Endodermal cell (in vitro differentiated cells): ENCODE data around the gene IRX2. TPM values are rescaled to one million over a fixed set of nuclear protein-coding genes. Genes with fewer than 3 reads are reported as not detected.

Source experiments
- DNase-seq: peaks from one replicate; pipeline ENCODE4 v3.0.0-alpha.2; 2017
- H3K27ac ChIP-seq: 2 replicates; pipeline ENCODE4 v1.5.1; 2013; ENCODE audit warnings: mild to moderate bottlenecking, low read depth, low read length, moderate library complexity
- H3K27me3 ChIP-seq: 2 replicates; pipeline ENCODE4 v1.6.1; 2013; ENCODE audit warnings: mild to moderate bottlenecking, low read length, moderate library complexity; ENCODE audit not compliant: insufficient read depth, control insufficient read depth, poor library complexity, severe bottlenecking
- H3K36me3 ChIP-seq: 2 replicates; pipeline ENCODE4 v1.7.0; 2013; ENCODE audit warnings: mild to moderate bottlenecking, low read length, moderate library complexity; ENCODE audit not compliant: control insufficient read depth, insufficient read depth
- H3K4me1 ChIP-seq: one replicate; pipeline ENCODE4 v1.7.0; 2013; ENCODE audit warnings: low read length; ENCODE audit not compliant: control insufficient read depth, insufficient read depth
- H3K4me3 ChIP-seq: 2 replicates; pipeline ENCODE4 v1.5.1; 2013; ENCODE audit warnings: mild to moderate bottlenecking, low read length, moderate library complexity
- H3K9ac ChIP-seq: 2 replicates; pipeline ENCODE4 v1.6.1; 2013; ENCODE audit warnings: mild to moderate bottlenecking, low read length, moderate library complexity; ENCODE audit not compliant: poor library complexity, severe bottlenecking; ENCODE audit errors: extremely low read depth
- H3K9me3 ChIP-seq: 2 replicates; pipeline ENCODE4 v1.6.1; 2013; ENCODE audit warnings: mild to moderate bottlenecking, low read length, moderate library complexity; ENCODE audit not compliant: control insufficient read depth
- H3K27ac Mint-ChIP-seq: 2 replicates; pipeline ENCODE4 v1.8.0; 2020; ENCODE audit warnings: mixed read lengths
- H3K27me3 Mint-ChIP-seq: 2 replicates; pipeline ENCODE4 v1.8.0; 2021; ENCODE audit warnings: mild to moderate bottlenecking, mixed read lengths; ENCODE audit not compliant: insufficient read depth
- H3K36me3 Mint-ChIP-seq: 2 replicates; pipeline ENCODE4 v1.8.0; 2020; ENCODE audit warnings: low read depth, mixed read lengths
- H3K4me1 Mint-ChIP-seq: 2 replicates; pipeline ENCODE4 v1.8.0; 2020; ENCODE audit warnings: mixed read lengths
- H3K4me3 Mint-ChIP-seq: 2 replicates; pipeline ENCODE4 v1.8.0; 2020; ENCODE audit warnings: mild to moderate bottlenecking, moderate library complexity, mixed read lengths
- H3K9me3 Mint-ChIP-seq: 2 replicates; pipeline ENCODE4 v1.8.0; 2020; ENCODE audit warnings: mild to moderate bottlenecking, mixed read lengths
- WGBS, 2 experiments: methylation state at CpG; one replicate each; pipeline versions ENCODE4 v1.1.5 to v1.1.7; 2013; ENCODE audit warnings: missing lambda C conversion rate in 2 of 2, mixed read lengths in 1 of 2; ENCODE audit not compliant: insufficient coverage in 1 of 2, insufficient read length in 1 of 2; 5-methylcytosine and 5-hydroxymethylcytosine counted together
- total RNA-seq, 2 donors: library from RNA; stranded (reverse); fragmentation: NEBNext Ultra II Directional in 1 of 2; extraction: Animal tissue kit (Norgen Biotek cat#: 25700) in 1 of 2; gene quantifications; 2 replicates in 1 of 2; 3 replicates in 1 of 2; pipeline ENCODE4 v1.2.1, GENCODE V29; 2021
- TF ChIP-seq, protein P1 (sequence below): fragments of 200-600 bp; sonication (generic); conservative IDR thresholded peaks from 2 replicates; pipeline ENCODE4 v1.5.0; 2021; ENCODE audit warnings: antibody characterized with exemption, mild to moderate bottlenecking

The IRX2 gene
- total RNA-seq, 2 donors from 2014 or later: 4.2 to 6.9 TPM

GRCh38 chr5:2738700-2739359, 12.6 kb downstream of the IRX2 start:
- Mint-ChIP-seq H3K4me3 (peak overlapping the region; percentile 49), H3K36me3 (no peaks in the 10 kb centered on the region), H3K4me1 (peaks cover 4% of the 10 kb centered on the region), H3K9me3 (no peaks in the 10 kb centered on the region), H3K27ac (no peak overlapping the region), H3K27me3 (peaks cover 95% of the 10 kb centered on the region)
- TF ChIP-seq, protein P1, sequence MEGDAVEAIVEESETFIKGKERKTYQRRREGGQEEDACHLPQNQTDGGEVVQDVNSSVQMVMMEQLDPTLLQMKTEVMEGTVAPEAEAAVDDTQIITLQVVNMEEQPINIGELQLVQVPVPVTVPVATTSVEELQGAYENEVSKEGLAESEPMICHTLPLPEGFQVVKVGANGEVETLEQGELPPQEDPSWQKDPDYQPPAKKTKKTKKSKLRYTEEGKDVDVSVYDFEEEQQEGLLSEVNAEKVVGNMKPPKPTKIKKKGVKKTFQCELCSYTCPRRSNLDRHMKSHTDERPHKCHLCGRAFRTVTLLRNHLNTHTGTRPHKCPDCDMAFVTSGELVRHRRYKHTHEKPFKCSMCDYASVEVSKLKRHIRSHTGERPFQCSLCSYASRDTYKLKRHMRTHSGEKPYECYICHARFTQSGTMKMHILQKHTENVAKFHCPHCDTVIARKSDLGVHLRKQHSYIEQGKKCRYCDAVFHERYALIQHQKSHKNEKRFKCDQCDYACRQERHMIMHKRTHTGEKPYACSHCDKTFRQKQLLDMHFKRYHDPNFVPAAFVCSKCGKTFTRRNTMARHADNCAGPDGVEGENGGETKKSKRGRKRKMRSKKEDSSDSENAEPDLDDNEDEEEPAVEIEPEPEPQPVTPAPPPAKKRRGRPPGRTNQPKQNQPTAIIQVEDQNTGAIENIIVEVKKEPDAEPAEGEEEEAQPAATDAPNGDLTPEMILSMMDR: peak; percentile 21
- Histone ChIP-seq H3K27me3 (peaks cover 85% of the 10 kb centered on the region), H3K9me3 (no peaks in the 10 kb centered on the region), H3K9ac (no peak overlapping the region), H3K36me3 (peaks cover 3% of the 10 kb centered on the region), H3K27ac (no peak overlapping the region), H3K4me3 (peak overlapping the region; percentile 45), H3K4me1 (no peaks in the 10 kb centered on the region)
- WGBS, 2 experiments: 30 to 79% methylated on average over 15 to 54 of the region's 54 CpGs
- DNase-seq: peak; percentile 81

GRCh38 chr5:2738156-2738699, 13.2 kb downstream of the IRX2 start:
- DNase-seq: no peak
- no peak overlapping the region for H3K9ac ChIP-seq
- Mint-ChIP-seq H3K27ac (no peak overlapping the region), H3K36me3 (no peaks in the 10 kb centered on the region), H3K9me3 (no peaks in the 10 kb centered on the region), H3K27me3 (peaks cover 96% of the 10 kb centered on the region), H3K4me1 (peaks cover 4% of the 10 kb centered on the region), H3K4me3 (peak overlapping the region; percentile 49)
- 77 to 89% methylated on average over 6 to 10 of the region's 10 CpGs for WGBS, 2 experiments
- H3K4me3 ChIP-seq: no peak overlapping the region
- H3K4me1 ChIP-seq: no peaks in the 10 kb centered on the region
- TF ChIP-seq, protein P1: no peak
- no peaks in the 10 kb centered on the region for H3K9me3 ChIP-seq
- peaks cover 3% of the 10 kb centered on the region for H3K36me3 ChIP-seq
- no peak overlapping the region for H3K27ac ChIP-seq
- peaks cover 85% of the 10 kb centered on the region for H3K27me3 ChIP-seq

GRCh38 chr5:2737273-2738155, 14.0 kb downstream of the IRX2 start:
- Histone ChIP-seq H3K9me3 (no peaks in the 10 kb centered on the region), H3K4me3 (no peak overlapping the region), H3K27me3 (peaks cover 82% of the 10 kb centered on the region), H3K9ac (no peak overlapping the region), H3K4me1 (no peaks in the 10 kb centered on the region), H3K36me3 (no peaks in the 10 kb centered on the region), H3K27ac (no peak overlapping the region)
- Mint-ChIP-seq H3K27me3 (peaks cover 96% of the 10 kb centered on the region), H3K9me3 (no peaks in the 10 kb centered on the region), H3K4me3 (no peak overlapping the region), H3K36me3 (no peaks in the 10 kb centered on the region), H3K4me1 (no peaks in the 10 kb centered on the region), H3K27ac (no peak overlapping the region)
- peak; percentile 35 for DNase-seq
- WGBS, 2 experiments: 86% methylated on average over 8 to 17 of the region's 17 CpGs
- TF ChIP-seq, protein P1: no peak
